RKO (cell line): ENCODE measurements around the gene ATP1A1.

Experiments used
- DNase-seq: peaks from one replicate; pipeline ENCODE4 v3.0.0-alpha.2; 2016; ENCODE audit warnings: low spot score

Gene ATP1A1

DNA sequence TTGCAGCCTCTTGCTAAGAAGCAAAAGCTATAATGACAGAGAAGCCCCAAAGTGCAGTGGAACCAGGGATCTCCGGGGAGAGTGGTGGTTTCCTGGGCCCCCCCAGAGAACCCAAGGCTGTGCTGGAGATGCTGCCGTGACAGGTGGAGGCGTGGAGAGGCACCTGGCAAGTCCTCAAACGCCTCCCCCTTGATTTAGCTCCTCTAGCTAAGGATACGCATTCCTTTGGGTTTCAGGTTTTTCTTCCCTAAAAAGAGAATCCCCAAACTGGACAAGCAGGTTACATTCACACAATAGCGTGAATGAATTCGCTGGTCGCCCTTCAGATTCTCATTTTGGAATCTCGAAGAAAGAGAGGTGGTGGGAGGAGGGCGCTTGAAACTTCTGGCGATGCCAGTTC is 853 bp upstream of the ATP1A1 start:
- DNase-seq, result no peak

DNA sequence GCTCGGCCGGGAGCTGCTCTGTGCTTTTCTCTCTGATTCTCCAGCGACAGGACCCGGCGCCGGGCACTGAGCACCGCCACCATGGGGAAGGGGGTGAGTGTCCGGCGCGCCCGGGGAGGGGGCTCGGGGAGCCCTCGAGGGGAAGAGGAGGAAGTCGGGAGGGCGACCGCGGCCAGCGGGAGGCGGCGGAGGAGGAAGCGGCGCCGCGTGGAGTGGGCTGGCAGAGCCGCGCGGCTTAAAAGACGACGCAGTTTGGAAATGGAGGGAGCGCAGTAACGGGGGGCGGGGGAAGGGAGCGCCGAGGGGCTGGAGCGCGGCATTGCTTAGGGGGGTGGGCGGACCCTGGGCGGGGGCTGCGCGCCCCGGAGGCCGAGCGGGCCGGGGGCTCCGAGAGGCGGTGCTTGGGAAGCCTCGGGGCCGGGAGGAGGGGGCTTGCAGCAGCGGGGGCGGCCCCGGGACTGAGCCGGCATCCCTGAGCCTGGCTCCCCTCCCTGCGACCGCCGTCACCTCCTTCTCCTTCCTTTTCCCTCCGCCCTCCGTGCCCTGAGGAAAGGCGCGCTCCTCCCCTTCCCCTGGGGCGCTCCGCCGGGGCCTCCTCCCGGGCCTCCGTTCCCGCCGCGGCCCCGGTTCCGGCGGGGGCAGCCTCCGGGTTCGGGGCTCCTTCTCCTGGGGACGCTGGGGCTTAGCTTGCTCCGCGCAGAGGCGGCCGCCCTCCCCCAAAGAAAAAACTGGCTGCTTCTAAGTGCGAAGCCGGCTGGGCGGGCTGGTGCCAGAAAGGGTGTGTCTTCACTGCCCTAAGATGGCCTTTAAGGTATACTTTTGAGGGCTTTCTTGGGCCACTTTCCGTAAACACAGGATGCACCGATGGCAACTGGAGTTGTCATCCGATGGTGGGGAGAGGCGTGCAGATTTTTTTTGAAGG is 648 bp downstream of the ATP1A1 start:
- DNase-seq, result peak; percentile 63

- DNase-seq, result peak; percentile 24
These were observed 1.5 kb downstream of the ATP1A1 start for GRCh38 chr1:116374353-116375147.

- DNase-seq, result peak; percentile 60
These were observed 2.3 kb downstream of the ATP1A1 start for GRCh38 chr1:116375148-116375886.

DNA sequence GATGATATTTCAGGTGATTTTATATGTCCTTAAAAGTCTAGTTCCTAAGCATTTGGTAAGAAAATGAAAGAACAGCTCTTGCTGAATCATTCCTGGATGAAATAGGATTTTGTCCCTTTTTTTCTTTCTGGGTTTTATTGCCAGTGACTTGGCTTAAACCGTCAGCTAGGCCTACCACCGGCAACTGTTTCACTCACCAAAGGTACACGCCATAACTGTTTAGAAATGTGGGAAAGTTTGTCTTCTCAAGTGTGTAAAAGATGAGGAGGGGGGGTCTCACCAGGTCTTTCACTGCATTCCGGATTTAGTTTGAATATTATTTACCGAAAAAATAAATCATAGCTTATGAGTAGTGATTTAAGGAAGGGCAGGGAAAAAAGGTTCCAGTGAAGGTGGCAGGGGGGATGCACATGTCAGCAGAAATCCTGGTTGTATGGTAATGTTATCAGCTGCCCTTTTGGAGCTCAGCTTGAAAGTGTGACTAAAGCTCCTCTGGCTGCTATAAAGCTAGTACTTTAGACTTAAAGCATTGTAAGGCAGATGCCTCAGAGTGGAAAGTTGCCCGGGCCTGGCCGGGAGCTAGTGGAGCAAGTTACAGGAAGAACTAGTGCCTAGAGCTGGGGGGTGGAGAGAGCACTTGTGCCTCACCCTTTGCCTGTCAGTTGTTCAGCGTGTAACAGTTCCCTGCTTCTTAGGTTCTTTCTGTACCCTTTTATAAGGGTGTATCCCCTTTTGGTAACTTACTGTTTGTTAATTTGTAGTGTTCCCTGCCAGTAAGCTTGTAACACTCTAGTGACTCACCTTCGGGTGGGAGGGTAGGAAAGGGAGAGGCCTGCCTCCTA is 3.1 kb downstream of the ATP1A1 start:
- DNase-seq, result peak; percentile 85

GRCh38 chr1:116376729-116377086 is 3.7 kb downstream of the ATP1A1 start:
- DNase-seq, result peak; percentile 56

DNA sequence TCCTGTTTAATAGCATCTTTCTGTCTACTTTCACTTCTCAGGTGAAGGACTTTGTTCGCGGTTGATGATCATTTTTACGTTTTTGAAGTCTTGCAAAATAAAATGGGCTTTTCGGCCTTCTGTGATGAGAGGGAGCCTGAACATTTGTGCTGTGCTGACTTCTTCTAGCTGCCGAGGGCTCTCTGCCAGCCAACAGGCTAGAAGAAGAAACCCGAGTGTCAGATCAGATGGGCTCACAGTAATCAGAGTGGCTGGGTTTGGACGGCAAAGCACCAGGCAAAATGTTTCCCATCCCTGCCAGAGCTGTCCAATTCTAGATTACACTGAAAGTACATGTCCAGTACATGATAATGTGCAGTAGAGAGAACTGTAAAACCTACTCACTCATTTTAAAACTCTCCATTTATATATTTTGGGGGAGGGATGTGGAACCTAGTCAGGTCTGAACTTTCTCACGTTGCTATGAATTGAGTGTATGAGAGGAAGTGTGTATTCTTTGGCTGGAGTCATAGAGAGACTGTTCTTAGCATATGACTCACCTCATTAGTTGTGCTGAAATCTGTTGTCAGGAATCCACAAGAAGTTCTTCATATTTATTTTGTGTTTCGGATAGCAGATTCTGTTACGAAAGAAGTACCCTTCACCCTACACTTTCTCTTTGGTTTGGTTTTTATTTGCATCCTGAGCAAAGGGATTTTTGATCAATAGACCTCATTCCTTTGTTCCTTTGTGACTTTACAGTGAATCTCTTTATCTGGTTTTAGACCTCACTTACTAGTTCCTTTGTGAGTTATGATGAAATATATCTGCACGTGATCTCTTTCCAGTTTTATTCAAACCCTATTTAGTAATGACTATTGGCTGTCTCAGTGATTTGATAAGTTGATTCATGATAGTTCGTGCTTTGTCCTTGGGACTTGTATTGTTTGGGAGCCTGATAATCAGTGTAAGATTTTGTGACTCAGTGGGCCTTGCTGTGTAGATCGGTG is 4.8 kb downstream of the ATP1A1 start:
- DNase-seq, result peak; percentile 91

- DNase-seq, result no peak
These were observed 6.1 kb downstream of the ATP1A1 start for GRCh38 chr1:116379057-116379630.

GRCh38 chr1:116379674-116380498 is 6.8 kb downstream of the ATP1A1 start:
- DNase-seq, result no peak

DNA sequence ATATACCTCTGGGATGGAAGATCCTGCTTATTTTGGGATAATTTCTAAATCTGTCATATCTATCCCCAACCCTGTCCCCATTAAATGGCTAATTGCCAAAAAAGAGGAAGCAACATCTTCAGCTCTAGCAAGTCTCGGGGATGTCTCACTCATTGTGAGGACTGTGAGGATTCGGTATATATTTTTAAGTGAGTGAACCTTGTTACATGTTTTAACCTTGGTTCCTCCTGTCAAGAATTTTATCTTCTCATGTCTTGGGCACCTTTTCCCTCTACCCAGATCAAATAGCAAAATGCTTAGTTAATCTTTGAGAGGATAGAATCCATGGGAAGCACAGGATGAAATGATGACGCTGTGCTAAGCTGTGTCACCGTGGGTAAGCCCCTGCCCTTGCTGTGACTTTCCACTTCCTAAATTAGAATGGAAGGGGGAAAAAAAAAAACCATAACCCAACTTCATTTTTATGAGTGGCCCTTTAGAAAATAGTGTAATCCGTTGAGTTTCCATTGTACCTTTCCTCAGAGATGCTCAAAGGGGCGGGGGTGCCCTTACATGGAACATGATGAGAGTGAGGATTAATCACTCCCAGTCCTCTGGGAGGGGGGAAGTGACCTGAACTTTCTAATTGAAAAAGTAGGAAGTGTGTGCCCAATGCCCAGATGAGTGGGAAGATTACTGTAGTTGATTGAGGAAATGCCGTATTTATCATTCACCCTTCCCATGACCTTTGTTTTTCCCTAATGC is 7.6 kb downstream of the ATP1A1 start:
- DNase-seq, result no peak

- DNase-seq, result no peak
These were observed 9.3 kb downstream of the ATP1A1 start for GRCh38 chr1:116382321-116382720.

DNA sequence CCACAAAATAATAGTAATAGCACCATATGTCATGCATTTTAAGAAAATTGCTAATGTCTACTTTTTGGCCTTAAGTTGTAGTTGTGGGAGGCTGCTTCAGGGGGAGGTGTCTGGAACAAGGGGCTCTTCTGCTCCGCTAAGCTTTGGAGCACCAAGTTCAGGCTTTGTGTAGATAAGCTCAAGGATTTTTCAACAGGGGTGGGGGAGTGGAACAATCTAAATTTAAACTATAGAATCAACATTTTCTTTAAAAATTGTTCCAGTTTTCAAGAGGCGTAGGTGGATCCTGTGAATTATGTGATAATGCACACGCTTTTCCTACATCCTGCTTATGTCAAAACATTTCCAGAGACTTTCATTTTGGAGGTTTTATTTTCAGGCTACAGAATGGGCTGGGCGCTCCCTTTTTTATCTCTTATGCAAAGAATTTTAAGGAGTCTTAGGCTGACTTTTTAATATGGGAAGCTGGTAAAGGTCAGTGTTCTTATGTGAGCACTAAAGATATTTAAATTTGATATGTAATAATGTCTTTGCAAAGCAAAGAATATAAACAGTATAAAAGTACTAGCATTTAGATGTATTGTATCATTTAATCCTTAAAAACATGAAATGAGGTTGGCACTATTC is 9.9 kb downstream of the ATP1A1 start:
- DNase-seq, result no peak

GRCh38 chr1:116386042-116386441 is 13.0 kb downstream of the ATP1A1 start:
- DNase-seq, result no peak

DNA sequence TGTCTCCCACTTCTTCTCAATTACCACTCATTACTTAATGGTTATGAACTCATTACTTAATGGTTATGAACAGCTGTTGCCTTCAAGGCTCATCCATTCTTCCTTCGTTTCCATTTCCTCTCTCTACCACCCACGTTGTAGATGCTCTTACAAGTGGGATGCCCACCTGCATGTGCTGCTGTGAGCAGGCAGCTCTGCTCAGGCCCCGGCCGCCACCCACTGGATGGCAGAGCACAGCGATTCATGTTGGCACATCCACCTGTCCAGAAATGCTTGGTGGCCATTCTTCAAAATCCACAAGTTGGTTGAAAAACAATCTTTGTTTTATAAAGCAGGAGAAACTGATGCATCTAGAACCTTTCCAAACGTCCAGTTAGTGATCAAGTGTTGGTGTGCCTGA is 14.5 kb downstream of the ATP1A1 start:
- no peak for DNase-seq

DNA sequence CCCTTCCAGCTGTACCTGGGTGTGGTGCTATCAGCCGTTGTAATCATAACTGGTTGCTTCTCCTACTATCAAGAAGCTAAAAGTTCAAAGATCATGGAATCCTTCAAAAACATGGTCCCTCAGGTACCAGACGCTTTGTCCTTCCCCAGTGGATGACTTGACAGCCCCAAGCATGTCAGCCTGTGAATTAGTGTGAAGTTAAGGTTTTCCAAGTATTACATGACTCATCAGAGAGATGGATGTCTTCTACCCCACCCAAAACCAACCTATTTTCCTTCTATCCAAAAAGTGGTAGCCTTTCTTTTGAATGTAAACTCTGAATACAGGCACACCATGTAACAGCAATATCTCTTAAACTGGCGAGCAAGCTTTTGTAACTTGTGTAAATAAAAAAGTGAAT is 15.1 kb downstream of the ATP1A1 start:
- DNase-seq, result no peak

- DNase-seq, result no peak
These were observed 16.0 kb downstream of the ATP1A1 start for GRCh38 chr1:116389013-116389412.

- DNase-seq, result no peak
These were observed 16.6 kb downstream of the ATP1A1 start for GRCh38 chr1:116389686-116390085.

GRCh38 chr1:116390195-116390594 is 17.2 kb downstream of the ATP1A1 start:
- no peak for DNase-seq
